GM19468 (cell line): ENCODE data around the gene MISP3.

Experiments used
- ATAC-seq: cut with Tn5 transposase; IDR thresholded peaks from one replicate; pipeline ENCODE4 v1.9.1; 2021; ENCODE audit warnings: mild to moderate bottlenecking, moderate library complexity, moderate number of reproducible peaks; ENCODE audit not compliant: unreplicated experiment; ENCODE audit errors: extremely low read depth

The MISP3 gene

DNA sequence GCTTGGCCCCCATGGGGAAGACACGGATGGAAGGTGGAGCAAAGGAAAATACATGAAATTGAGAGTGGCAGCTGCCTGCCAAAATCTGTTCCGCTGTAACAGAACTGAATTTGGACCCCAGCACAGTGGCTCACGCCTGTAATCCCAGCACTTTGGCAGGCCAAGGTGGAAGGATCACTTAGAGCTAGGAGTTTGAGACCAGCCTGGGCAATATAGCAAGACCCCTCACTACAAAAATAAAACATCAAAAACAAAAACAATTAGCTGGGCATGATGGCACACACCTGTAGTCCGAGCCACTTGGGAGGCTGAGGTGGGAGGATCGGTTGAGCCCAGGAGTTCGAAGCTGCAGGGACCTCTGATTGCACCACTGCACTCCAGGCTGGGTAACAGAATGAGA, 20.1 kb upstream of the MISP3 start:
- no peak for ATAC-seq

DNA sequence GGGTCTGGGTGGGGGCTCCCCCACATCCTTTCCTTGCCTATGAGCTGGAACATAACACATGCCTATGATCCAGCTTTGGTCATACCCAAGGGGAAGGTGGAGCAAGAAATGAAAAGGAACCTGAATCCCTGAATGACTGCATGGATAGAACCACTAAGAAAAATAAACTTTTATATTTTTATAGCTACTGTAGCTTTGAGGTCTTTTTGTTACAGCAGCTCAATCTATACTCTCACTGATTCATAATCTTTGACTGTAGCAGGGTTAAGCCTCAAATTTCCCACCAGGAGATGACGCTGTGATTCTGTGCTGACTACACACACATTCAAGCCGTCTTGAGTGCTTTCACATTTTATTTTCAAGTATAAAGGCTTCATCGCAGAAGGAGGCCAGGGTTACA, 19.6 kb upstream of the MISP3 start:
- ATAC-seq: no peak

- ATAC-seq: no peak
Observed at GRCh38 chr19:14053500-14053899, 19.1 kb upstream of the MISP3 start.

GRCh38 chr19:14054099-14054498, 18.5 kb upstream of the MISP3 start:
- ATAC-seq: no peak

- no peak for ATAC-seq
Observed at GRCh38 chr19:14054721-14055120, 17.9 kb upstream of the MISP3 start.

DNA sequence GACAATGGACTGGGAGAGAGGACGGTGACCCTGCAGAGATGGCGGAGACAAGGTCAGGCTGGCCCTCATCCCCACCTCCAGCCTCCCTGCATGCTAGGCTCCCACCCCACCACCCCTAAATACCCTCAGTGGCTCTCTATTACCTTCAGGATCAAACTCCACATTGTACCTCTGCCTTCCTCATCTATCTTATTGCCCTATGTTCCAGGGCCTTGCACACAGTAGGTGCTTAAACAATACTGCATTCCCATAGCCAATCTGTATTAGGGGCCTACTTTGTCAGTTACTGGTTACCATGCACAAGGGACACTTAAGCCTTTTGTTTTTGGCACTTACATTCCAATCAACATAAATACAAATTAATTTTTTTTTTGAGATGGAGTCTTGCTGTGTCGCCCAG, 17.2 kb upstream of the MISP3 start:
- ATAC-seq: no peak

DNA sequence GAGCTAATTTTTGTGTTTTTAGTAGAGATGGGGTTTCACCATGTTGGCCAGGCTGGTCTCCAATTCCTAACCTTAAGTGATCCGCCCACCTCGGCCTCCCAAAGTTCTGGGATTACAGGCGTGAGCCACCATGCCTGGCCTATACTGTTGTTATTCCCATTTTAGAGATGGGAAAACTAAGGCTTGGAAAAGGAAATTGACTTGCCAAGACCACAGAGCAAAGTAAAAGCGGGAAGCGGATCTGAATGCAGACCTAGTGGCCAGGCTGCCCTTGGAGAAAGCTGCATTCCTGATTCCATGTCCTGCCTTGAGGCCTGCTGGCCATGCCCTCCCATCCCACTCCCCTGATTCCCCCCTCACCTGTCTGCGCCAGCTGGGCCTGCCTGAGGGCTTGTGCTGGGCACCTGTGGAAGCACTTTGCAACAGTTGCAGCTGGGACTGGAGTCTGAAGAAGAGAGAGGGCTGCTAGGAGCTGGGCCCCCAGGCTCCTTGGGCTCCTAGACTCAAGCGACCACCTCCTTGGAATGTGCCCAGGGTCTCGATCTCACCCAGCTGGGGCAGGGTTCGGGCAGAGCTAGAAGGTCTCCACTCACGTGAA, 16.4 kb upstream of the MISP3 start:
- no peak for ATAC-seq

- ATAC-seq: no peak
Observed at GRCh38 chr19:14056741-14057356, 15.7 kb upstream of the MISP3 start.

- ATAC-seq: no peak
Observed at GRCh38 chr19:14058182-14059092, 14.1 kb upstream of the MISP3 start.

DNA sequence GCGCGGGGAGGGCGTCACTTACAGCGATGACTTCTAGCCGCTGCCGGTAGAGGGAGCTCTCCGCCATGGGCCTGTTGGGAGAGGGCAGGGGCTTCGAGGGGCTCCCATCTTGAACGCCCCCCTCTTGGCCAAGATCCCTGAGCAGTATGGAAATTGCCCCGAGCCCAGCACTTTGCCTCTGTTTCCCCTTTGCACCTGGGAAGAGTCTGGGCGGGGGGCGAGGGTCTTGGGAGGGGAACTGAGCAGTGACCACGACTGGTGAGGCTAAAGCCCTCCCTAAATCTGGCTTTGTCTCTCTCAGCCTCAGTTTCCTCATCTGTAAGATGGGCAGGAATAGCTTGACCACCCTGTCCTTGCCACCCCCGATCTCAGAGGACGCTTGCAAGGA, 13.5 kb upstream of the MISP3 start:
- ATAC-seq: no peak

DNA sequence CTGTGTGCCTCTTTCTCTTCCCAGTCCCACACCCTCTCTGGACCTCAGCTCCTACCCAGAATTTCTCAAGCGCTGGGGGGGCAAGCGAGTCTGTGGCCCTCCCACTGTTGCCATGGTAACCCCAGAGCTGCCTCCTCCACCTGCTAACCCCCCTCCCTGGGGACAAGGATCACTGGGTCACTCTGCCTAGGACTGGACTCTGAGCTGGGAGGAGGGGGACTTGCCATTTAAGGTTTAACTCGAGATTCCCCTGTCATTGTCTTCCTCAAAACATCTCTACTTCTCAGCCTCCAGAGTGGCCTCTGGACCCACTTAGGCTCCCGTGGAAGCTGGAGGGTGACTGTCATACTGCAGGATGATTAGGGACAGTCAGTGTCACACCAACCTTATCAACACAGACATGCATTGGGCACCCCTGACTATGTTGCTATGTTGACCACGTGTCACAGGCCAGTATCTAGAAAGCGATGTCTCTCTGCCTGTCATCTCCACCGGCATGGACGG, 12.9 kb upstream of the MISP3 start:
- ATAC-seq: no peak

DNA sequence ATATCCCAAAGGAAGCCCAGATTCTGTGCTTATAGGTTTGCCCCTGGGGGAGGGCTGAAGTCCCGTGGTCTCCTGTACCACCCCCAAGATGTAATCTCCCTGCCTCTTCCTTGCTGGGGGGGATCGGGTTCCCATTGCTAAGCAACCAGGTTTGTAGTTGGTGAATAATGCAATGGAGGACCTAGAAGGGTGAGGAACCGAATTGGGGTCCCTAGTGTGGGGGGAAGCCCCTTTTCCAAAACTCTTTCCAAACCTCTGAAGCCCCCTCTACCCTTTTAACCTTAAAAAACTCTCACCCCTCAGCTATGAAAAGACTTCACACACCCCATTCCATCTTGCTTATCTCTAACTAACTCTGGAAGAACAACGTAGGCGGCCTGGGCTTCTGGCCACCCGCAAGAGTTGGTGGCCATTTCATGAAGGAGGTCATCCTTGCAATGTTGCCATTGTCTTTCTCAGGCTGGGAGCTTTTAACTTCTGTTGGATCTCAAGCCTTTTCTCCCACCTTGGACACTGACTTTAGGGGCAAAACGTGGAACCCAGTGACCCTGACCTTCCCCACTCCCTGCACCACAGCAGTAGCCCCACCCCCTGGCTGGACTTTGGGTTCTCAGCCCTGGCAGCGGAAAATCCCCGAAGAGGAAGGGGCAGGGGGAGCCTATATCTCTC, 11.4 kb upstream of the MISP3 start:
- no peak for ATAC-seq

DNA sequence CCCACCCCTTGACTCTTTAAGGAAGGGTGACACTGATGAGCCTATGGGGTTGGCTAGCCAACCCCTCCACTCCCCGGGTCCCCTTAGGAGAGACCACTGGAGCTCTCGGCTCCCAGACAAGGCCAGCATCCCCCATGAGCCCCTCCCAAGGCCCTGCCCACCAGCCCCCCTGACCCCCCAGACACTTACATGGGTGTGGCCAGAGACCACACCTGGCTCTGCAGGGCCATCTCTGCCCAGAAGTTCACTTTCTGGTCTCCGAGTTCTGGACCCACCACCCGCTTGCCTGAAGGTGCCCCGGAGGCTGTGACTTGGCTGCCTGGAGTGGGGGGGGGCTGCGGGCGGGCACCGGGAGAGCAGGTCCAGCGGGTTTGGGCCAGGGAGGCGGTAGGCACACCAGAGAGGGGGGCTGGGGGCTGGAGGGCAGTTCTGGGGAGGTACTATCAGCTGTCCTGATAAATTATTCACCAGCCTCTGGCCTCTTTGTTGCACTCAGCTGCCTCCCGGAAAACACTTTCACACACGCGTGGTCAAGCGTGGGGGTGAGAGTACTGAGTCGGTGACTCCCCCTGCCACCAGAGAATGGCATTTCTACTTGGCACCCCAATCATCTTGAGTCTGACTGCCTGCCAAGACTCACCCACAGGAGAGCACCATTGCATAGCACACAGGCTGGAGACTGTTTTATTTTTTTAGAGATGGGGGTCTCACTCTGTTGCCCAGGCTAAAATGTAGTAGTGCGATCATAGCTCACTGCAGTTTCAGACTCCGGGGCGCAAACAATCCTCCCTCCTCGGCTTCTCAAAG, 10.6 kb upstream of the MISP3 start, which contains the start of gene PALM3:
TSS of gene PALM3 (minus strand) at position 326 of the 807 bp plus-strand sequence. CDS start at position 230, 96 bp downstream.
- no peak for ATAC-seq

DNA sequence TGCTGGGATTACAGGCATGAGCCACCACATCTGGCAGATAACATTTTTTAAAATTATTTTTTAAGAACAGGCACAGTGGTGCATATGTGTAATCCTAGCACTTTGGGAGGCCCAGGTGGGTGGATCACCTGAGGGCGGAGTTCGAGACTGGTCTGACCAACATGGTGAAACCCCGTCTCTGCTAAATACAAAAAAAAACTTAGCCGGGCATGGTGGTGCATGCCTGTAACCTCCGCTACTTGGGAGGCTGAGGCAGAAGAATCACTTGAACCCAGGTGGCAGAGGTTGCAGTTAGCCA, 10.1 kb upstream of the MISP3 start:
- ATAC-seq: no peak

DNA sequence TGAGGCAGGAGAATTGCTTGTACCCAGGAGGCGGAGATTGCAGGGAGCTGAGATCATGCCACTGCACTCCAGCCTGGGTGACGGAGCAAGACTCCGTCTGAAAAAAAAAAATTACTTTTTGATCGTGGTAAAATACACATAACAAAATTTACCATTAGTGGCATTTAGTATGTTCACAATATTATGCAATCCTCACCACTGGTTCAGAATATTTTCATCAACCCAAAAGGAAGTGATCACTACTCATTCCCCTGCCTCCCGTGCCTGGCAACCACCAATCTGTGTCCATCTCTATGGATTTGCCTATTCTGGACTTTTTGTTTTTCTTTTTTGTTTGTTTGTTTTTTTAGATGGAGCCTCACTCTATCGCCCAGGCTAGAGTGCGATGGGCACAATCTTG, 9.5 kb upstream of the MISP3 start:
- no peak for ATAC-seq

- no peak for ATAC-seq
Observed at GRCh38 chr19:14066134-14066533, 6.5 kb upstream of the MISP3 start.

- ATAC-seq: no peak
Observed at GRCh38 chr19:14070268-14071050, 2.1 kb upstream of the MISP3 start.

DNA sequence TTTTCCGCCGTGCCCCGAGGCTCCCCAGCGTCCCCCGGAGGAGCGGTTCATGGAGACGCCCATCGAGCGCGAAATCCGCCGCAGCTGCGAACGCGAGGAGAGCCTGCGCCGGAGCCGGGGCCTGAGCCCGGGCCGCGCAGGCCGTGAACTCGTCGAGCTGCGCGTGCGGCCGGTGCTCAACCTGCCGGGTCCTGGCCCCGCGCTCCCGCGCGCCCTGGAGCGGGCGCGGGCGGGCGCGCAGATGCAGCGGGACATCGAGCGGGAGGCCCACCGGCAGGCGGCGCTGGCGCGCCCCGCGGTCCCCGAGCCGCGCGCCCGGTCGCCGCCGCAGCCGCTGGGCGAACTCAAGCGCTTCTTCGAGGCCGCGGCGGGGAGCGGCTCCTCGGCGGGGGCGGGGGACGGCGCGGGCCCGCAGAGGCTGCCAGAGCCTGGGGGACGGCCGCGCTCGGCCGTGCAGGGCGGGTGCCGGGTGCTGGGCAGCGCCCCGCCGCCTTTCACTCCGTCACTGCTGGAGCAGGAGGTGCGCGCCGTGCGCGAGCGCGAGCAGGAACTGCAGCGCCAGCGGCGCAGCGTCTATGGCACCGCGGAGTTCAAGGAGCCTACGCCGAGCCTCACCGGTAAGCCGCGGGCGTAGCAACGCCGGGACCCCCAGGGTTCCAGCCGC, 807 bp downstream of the MISP3 start:
- ATAC-seq: peak; percentile 38
